HG03025 (cell line): Measurements from ENCODE around the gene RBM33.

Experiments
- ATAC-seq: cut with Tn5 transposase; IDR thresholded peaks from one replicate; pipeline ENCODE4 v1.9.1; 2021; ENCODE audit warnings: mild to moderate bottlenecking, moderate library complexity; ENCODE audit not compliant: unreplicated experiment, low FRiP score

The RBM33 gene

DNA sequence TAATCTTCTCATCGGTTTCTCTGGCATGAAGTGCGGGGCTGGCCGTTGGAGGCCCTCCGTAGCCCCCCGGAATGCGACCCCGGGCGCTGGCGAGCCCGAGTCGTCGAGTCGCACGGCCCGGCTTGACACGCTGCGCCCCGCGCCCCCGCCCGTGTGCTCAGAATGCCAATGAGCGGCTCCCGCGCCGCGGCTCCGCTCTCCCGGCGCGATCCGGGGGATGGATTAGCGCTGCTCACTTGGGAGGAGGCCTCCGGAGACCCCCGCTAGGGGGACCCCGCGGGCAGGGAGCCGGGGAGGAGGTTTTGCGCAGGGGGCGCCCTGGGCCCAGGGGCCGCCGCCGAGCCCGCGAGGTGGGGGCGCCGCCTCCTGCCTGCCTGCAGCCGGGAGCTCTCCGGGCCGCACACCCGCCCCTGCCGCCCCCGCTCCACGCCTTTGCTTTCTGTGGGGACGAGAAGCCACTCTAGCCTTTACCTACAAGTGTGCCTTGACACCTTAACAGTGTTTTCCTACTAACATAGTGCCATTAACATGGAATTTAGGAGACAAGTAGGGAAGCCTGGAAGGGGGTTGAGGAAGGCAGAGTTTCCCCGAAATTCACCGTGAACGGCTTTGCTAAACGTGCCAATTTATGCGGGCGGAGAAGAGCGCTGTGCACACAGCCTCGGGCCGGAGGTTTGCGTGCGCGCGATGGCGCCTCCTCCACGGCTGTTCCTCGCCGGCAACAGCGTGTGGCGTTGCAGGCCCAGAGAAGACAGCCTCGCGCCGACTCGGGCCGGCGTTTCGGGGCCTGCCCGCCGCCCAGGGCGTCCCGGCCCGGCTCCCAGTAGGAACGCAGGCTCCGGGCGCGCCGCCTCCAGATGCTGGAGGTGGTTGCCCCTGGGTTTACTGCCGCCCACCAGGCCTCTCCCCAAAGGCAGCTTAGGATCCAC is 160.7 kb downstream of the RBM33 start:
- ATAC-seq, result peak; percentile 51

DNA sequence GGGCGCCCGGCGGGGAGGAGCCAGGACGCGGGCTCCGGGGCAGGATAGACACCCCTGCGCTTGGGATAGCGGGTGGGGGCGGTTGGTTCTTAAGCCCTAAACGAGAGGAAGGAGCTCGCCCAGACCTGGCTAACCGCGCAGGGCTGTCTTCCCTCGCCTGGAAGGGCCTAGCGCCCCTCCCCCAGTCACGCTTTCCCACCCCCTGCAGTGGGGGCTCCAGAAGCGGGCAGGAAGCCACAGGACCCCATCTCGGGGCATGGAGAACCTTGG is 161.3 kb downstream of the RBM33 start:
- no peak for ATAC-seq

DNA sequence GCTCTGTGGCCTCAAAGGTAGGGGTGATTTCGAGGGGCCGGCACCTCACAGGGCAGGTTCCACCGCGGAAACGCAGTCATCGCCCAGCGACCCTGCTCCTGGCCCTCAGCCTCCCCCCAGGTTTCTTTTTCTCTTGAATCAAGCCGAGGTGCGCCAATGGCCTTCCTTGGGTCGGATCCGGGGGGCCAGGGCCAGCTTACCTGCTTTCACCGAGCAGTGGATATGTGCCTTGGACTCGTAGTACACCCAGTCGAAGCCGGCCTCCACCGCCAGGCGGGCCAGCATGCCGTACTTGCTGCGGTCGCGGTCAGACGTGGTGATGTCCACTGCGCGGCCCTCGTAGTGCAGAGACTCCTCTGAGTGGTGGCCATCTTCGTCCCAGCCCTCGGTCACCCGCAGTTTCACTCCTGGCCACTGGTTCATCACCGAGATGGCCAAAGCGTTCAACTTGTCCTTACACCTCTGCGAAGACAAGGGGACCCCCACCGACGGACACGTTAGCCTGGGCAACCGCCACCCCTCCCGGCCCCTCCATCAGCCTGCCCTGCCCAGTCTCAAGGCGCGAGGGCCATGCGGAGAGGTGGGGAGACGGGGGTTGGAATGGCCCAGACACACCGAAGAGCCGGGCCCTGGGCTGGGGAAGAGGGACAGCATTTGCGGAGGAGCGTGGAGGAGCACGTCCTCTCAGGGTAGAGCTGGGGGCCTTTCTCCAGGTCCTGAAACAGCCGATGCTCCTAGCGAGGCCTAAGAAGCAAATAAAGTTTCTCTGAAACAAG is 161.8 kb downstream of the RBM33 start:
- no peak for ATAC-seq

DNA sequence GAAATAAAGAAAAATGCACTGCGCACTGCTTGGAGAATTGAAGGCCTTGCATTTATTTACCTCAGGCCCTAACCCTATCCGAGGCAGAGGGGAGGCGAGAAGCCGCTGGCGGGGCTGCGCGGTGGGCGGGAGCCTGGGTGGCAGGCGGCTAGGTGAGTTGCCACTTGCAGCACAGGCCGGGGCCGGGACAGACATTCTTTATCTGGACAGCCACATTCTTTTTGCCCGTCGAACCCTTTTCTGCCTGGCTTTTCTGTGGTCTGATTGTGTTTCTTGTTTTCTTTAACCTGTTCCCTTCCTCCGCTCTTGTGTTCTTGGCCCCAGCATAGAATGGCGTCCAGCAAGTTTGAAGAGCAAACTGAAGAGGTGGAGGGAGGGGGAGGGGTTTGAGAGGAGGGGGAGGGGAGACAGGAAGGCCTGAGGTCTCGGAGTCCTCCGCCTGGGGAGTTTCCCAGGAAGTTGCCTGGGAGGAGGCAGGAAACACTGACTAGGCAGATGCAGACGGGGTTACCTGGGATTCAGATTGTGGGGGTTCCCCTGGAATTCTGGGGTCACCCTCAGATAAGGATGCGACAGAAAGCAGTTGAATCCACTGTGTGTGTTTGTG is 162.7 kb downstream of the RBM33 start:
- no peak for ATAC-seq

DNA sequence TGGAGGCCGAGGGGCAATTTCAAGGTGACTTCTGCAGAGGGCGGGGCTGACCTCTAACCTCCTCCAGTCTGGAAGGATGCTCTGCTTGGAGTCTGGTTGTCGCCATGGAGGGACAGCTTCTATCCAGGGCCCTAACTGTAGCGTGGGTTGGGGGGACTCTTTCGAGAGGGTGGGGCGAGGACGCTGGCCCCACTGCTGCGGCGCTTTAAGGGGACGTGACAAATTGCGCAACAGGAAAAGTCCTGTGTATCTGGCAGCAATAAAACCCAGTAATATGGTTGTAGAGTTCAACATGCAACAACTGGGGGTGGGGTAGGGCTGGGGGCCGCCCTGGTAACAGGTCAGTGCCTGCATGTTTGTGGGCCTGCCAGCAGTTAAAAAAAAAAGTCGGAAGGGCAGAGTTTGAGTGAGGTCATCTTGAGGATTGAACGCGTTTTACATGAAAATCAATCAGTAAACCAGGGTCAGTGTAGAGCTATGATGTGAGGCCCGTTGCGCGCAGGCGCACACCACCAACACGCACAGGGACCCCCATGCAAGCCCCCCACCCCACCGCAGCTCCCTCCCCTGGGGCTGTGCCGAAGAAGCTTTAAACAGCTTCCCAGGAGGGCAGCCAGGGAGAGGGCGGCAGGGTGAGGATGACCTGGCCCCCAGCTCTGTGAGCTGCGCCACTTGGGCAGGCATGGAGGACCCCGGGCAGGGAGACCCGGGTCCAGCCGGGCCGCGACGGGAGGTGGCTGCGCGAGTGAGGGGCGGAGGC is 163.5 kb downstream of the RBM33 start:
- no peak for ATAC-seq

DNA sequence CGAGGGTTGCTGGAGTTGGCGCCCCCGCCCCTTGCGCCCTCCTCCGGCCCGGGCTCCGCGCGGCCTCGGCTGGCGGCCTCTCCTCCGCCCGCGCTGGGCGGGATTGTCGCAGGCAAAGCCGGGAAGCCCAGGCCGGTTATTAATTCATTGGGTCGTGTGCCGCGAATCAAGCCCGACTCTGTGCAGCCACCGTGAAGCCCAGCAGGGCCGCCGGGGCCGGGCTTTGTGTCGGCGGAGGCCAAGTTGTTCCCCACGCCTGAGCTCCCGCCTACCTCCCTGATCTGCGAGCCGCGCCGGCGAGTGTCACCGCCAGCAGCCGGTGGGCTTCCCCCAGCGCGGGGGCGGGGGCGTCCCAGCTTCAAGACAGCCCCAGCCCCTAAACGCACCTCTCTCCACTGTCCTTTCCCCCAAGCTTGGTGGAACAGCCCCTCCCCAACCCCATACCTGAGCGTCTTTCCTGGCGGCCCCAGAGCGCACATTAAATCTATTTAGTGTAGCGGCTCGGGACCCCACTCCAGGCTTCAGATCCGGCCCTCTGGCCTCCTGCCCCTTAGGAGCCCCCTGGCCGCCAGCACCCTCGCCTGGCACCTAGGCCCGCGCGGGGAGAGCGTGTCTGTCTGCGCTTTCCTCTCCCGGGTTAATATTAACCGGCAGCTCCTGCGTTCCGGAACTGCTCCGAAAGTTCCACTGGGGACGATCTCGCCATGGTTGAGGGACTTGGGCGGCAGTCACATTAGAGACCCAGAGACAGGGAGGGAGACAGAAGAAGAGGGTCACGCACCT is 164.3 kb downstream of the RBM33 start:
- ATAC-seq, result no peak

- no peak for ATAC-seq
Measured at GRCh38 chr7:155809332-155809946, 165.0 kb downstream of the RBM33 start.

- ATAC-seq, result no peak
Measured at GRCh38 chr7:155809947-155810769, 165.7 kb downstream of the RBM33 start.

GRCh38 chr7:155810770-155811559 is 166.5 kb downstream of the RBM33 start:
- ATAC-seq, result no peak

GRCh38 chr7:155811560-155811894 is 167.1 kb downstream of the RBM33 start:
- no peak for ATAC-seq

GRCh38 chr7:155811895-155812761 is 167.7 kb downstream of the RBM33 start, which contains the start of gene SHH:
Gene SHH, minus strand, starts transcription at chr7:155812463. Its CDS starts 341 bp downstream, at chr7:155812122.
- no peak for ATAC-seq

DNA sequence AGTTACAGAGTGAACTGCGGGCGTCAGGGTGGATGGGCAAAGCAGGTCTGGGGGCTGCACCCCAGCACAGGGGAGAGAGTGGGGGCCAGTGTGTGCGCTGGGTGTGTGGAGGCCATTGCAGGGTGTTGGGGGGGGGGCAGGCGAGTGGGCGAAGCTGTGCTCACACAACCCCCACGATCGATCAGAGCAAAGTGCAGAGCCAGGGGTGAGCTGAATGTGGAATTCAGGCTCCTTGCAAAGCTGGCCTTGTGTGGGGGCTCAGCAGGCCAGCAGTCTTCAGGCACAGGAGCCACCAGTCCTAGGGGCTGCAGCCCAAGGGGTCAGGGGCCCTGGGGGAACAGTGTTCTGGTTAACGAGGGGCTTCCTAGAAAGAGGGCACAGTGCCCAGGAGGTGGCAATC is 168.7 kb downstream of the RBM33 start:
- ATAC-seq, result no peak

GRCh38 chr7:155813546-155814315 is 169.3 kb downstream of the RBM33 start:
- no peak for ATAC-seq

DNA sequence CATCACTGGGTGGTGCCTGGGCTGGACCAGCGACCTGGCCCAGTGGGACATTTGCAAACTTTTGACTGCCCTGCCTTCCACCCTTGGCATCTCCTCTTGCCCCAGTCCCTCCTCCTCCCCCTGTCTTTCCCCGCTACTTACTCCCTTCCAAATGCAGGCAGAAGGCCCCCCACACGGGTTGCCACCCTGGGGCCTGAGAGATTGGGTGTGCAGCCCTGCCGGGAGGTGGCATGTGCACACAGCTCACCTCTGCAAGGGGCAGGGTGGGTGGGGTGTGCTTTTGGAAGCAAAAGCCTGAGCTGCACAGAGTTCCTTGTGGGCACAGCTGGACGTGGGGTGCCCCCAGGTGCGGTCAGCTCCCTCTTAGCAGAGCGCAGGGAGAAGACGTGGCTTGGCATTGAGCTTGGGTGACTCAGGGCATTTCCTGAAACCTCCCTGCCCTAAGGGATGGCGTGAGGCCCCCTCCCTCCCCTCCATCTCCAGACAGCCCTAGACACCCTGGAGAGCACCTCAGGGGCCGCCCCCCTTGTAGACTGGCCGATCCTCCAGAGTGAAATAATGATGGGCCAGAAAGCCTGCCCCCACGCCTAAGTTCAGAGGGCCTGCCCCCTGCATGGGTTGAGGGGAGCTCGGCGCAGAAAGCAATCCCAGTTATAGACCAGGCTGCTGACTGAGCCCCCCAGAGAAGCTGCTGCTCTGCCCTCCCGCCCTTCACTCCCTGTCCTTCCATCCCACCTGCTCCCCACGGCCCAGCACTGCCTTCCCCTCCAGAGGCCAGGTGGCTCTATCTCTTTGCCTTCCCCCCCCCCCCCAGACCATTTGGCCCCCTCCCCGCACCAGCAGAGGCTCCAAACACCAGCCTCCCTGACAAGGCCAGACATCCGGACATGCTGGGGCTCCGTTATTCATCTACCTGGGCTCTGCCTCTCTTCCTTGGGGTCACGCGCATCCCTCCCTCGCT is 170.1 kb downstream of the RBM33 start:
- no peak for ATAC-seq
